HepG2 (cell line): ENCODE measurements around the gene PRELP.

Experiments used
- EZH2 ChIP-seq: conservative IDR thresholded peaks from 2 replicates; pipeline ENCODE4 v1.6.1; 2012; ENCODE audit warnings: mild to moderate bottlenecking, low read depth, low read length, moderate library complexity
- JUN ChIP-seq: sonication (generic); formaldehyde crosslinking; IDR thresholded peaks from 2 replicates; pipeline ENCODE4 v1.4.0; 2020; ENCODE audit warnings: mild to moderate bottlenecking, missing genetic modification reagents
- POLR2A ChIP-seq, 2 experiments: IDR thresholded peaks; 2 replicates each; pipeline ENCODE4 v1.6.1; 2011; ENCODE audit warnings: low read depth in 2 of 2, low read length in 2 of 2, mild to moderate bottlenecking in 1 of 2, moderate library complexity in 1 of 2; ENCODE audit not compliant: insufficient read depth in 1 of 2
- RXRA ChIP-seq: sonication (generic); formaldehyde crosslinking; IDR thresholded peaks from 2 replicates; pipeline ENCODE4 v1.5.1; 2020; ENCODE audit warnings: missing genetic modification reagents
- SRF ChIP-seq: IDR thresholded peaks from 2 replicates; pipeline ENCODE4 v1.6.1; 2011; ENCODE audit warnings: mild to moderate bottlenecking, low read depth, low read length, moderate library complexity
- TF ChIP-seq, protein P1 (sequence below): sonication (generic); formaldehyde crosslinking; conservative IDR thresholded peaks from 2 replicates; pipeline ENCODE4 v1.8.1; 2023; ENCODE audit warnings: missing genetic modification reagents
- TF ChIP-seq, protein P2 (sequence below): IDR thresholded peaks from 2 replicates; pipeline ENCODE4 v1.6.1; 2016

DNA sequence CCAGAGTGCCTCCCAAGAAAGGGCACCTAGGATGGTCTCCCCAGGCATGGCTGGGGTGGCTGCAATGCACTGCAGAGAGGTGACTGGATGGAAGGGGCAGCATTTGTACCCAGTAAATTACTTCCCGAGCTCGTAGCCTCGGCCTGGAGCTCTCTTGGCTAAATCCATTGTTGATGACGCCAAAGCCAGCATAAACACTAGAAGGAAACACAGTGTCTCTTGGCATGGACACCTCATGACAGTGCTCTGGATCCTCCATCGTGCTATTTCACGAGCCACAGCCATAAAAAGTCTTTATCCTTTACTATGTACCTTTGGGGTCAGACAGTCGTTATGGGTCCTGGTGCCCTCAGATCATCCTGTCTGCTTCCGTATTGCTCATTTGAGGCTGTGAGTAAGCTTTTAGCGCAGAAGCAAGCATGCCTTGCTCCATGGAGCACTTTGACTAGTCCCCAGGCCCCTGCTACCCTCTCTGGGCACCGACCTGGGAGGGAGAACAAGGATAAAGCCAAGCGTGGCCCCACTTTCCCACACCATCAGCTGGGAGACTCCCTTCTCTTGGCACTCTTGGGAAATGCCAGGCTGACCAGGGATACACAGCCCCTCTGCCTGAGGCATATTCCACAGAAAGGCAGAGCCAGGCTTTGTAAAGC, 10.3 kb upstream of the PRELP start:
- TF ChIP-seq, protein P1, sequence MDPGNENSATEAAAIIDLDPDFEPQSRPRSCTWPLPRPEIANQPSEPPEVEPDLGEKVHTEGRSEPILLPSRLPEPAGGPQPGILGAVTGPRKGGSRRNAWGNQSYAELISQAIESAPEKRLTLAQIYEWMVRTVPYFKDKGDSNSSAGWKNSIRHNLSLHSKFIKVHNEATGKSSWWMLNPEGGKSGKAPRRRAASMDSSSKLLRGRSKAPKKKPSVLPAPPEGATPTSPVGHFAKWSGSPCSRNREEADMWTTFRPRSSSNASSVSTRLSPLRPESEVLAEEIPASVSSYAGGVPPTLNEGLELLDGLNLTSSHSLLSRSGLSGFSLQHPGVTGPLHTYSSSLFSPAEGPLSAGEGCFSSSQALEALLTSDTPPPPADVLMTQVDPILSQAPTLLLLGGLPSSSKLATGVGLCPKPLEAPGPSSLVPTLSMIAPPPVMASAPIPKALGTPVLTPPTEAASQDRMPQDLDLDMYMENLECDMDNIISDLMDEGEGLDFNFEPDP (CRISPR knock-in tag) = no peak
- no peak for TF ChIP-seq SRF
- TF ChIP-seq JUN (CRISPR knock-in tag) = no peak
- no peak for TF ChIP-seq RXRA (CRISPR knock-in tag)
- TF ChIP-seq, protein P2, sequence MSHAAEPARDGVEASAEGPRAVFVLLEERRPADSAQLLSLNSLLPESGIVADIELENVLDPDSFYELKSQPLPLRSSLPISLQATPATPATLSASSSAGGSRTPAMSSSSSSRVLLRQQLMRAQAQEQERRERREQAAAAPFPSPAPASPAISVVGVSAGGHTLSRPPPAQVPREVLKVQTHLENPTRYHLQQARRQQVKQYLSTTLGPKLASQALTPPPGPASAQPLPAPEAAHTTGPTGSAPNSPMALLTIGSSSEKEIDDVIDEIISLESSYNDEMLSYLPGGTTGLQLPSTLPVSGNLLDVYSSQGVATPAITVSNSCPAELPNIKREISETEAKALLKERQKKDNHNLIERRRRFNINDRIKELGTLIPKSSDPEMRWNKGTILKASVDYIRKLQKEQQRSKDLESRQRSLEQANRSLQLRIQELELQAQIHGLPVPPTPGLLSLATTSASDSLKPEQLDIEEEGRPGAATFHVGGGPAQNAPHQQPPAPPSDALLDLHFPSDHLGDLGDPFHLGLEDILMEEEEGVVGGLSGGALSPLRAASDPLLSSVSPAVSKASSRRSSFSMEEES (CRISPR knock-in tag) = no peak
- TF ChIP-seq POLR2A (IDR thresholded peaks at IDR 0.05; ENCODE audit: insufficient read depth in 1 of 2, low read depth in 2 of 2, low read length in 2 of 2) = no peak
- TF ChIP-seq EZH2 = no peak
